ENCODE results near the gene TMEM109. TPM values are rescaled to one million over a fixed set of nuclear protein-coding genes. Genes with fewer than 3 reads are reported as not detected.

TMEM109 gene
- total and polyA plus RNA-seq, 2 of the 4 experiments (the other 2 are of a cell fraction) = 15.1 to 69.7 TPM

- no peak overlapping the region for H2AK5ac ChIP-seq (ENCODE audit: low read depth, low read length)
- DNase-seq (no peak), ATAC-seq (ENCODE audit: low read depth) (no peak)
- H3K56ac ChIP-seq (ENCODE audit: extremely low read depth, insufficient read depth, low read length) = no peak overlapping the region
- no peak overlapping the region for H3K14ac ChIP-seq (replicated peaks; ENCODE audit: low read depth, low read length)
- no peak overlapping the region for H3K4me2 ChIP-seq (ENCODE audit: low read depth, low read length)
- no peak overlapping the region for H4K8ac ChIP-seq (ENCODE audit: low read depth in 2 of 2, low read length in 2 of 2)
- no peaks in the 10 kb centered on the region for H4K20me1 ChIP-seq (ENCODE audit: insufficient read depth, low read length)
- CTCF ChIA-PET = no interaction called here
- H2BK20ac ChIP-seq (ENCODE audit: low read depth, low read length) = no peak overlapping the region
- BruUV-seq (replicated peaks) = no TSS peak
- 100% methylated on average over 1 of the region's 9 CpGs; no CpG with 5 or more reads in 1 of the 2 experiments for WGBS, 2 experiments (ENCODE audit: extremely low coverage in 2 of 2, insufficient read length in 1 of 2)
- H3K27me3 ChIP-seq (ENCODE audit: control insufficient read depth, insufficient read depth, low read length) = no peaks in the 10 kb centered on the region
- in situ Hi-C loops (cut with MboI; ENCODE audit: low sequenced_read_pairs) (no loop called here), intact Hi-C loops (cut with micrococcal nuclease) (no loop called here), dilution Hi-C loops (cut with HindIII; ENCODE audit: low sequenced_read_pairs, unreplicated experiment) (no loop called here)
- no peaks in the 10 kb centered on the region; the same call in 1 of the 2 replicates for H3K4me1 ChIP-seq (ENCODE audit: control insufficient read depth, insufficient read depth, low read length)
- POLR2A ChIA-PET (ENCODE audit: unreplicated experiment) = no interaction called here
- H3K27ac ChIP-seq (ENCODE audit: insufficient read depth, low read length) = no peak overlapping the region
- H3K9me1 ChIP-seq (ENCODE audit: insufficient read depth, low read length) = no peaks in the 10 kb centered on the region
- peaks cover 0 to 3% of the 10 kb centered on the region in 2 experiments; a peak in 2 of 4 replicates for H3K79me1 ChIP-seq (ENCODE audit: low read depth in 1 of 2, low read length in 2 of 2)
- H3K4ac ChIP-seq (ENCODE audit: low read depth, low read length) = no peak overlapping the region
- no peak overlapping the region for H3K9ac ChIP-seq (ENCODE audit: low read depth, low read length)
- H2BK15ac ChIP-seq (ENCODE audit: low read depth, low read length) = no peak overlapping the region
- no peak overlapping the region for H3K18ac ChIP-seq (ENCODE audit: low read depth, low read length)
- peaks cover 54% of the 10 kb centered on the region for H3K36me3 ChIP-seq (ENCODE audit: control insufficient read depth, insufficient read depth, low read length)
- no peak overlapping the region for H4K91ac ChIP-seq (ENCODE audit: insufficient read depth, low read depth, low read length)
- H2AK9ac ChIP-seq (replicated peaks; ENCODE audit: low read depth, low read length, poor library complexity) = no peak overlapping the region
- H3K9me3 ChIP-seq (ENCODE audit: control insufficient read depth, insufficient read depth, low read length) = no peaks in the 10 kb centered on the region
- TF ChIP-seq SMC3 (IDR thresholded peaks at IDR 0.05; ENCODE audit: low read depth, low read length) (no peak), RCOR1 (IDR thresholded peaks at IDR 0.05; ENCODE audit: insufficient replicate concordance, low read length) (no peak), CEBPB (IDR thresholded peaks at IDR 0.05; ENCODE audit: low read depth, low read length) (no peak), CHD1 (IDR thresholded peaks at IDR 0.05; ENCODE audit: low read depth, low read length) (no peak), NFE2L2 (IDR thresholded peaks at IDR 0.05; ENCODE audit: low read depth, low read length) (no peak), MXI1 (IDR thresholded peaks at IDR 0.05; ENCODE audit: borderline replicate concordance, low read depth, low read length) (no peak), USF2 (IDR thresholded peaks at IDR 0.05; ENCODE audit: low read depth, low read length) (no peak), RAD21 (IDR thresholded peaks at IDR 0.05; ENCODE audit: low read length) (no peak), MAZ (IDR thresholded peaks at IDR 0.05; ENCODE audit: borderline replicate concordance, low read depth, low read length) (no peak), MAFK (IDR thresholded peaks at IDR 0.05; ENCODE audit: low read depth, low read length) (no peak)
- no peak overlapping the region for H3K4me3 ChIP-seq (ENCODE audit: insufficient read depth, low read depth, low read length)
- no peak overlapping the region for H4K5ac ChIP-seq (ENCODE audit: low read depth, low read length)
- H2BK120ac ChIP-seq (ENCODE audit: low read depth, low read length) = no peak overlapping the region
- H3K23ac ChIP-seq (ENCODE audit: low read depth, low read length) = no peak overlapping the region
- no peak overlapping the region for H2BK5ac ChIP-seq (ENCODE audit: low read depth, low read length, poor library complexity, severe bottlenecking)
- no peak overlapping the region for H2AFZ ChIP-seq (replicated peaks; ENCODE audit: low read length, poor library complexity)
Observed at GRCh38 chr11:60931917-60932316, 18.0 kb downstream of the TMEM109 start.
